Measurements from ENCODE around the gene BCAS3. TPM values are rescaled to one million over a fixed set of nuclear protein-coding genes. Genes with fewer than 3 reads are reported as not detected.

BCAS3 gene
- total RNA-seq, 1 experiment from 2014 or later = 26.3 TPM

GRCh38 chr17:61188081-61188480 is 510.4 kb downstream of the BCAS3 start (continued):
- TF ChIP-seq YY1 (IDR thresholded peaks at IDR 0.05; ENCODE audit: extremely low read depth, insufficient replicate concordance, low read depth, low read length) = no peak

DNA sequence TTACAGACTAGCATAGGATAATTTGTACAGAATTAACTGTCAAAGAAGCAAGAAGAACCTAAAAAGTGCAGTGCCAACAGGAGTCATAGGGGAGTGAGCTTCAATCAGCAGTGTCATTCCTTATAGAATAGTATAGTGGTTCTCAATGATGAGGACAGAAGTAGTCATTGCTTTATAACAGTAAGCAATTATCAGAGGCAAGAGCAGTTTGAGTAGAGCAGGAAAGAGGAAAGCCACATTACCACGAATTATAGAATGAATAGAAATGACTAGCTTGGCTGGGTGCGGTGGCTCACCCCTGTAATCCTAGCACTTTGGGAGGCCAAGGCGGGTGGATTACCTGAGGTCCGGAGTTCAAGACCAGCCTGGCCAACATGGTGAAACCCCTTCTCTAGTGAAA is 512.3 kb downstream of the BCAS3 start:
- H3K4me1 ChIP-seq (ENCODE audit: control insufficient read depth in 1 of 2, insufficient read depth in 2 of 2, low read length in 2 of 2) = no peaks in the 10 kb centered on the region
- CTCF ChIA-PET = no interaction called here
- no peak overlapping the region for H3K27ac ChIP-seq (ENCODE audit: low read depth, low read length)
- no TSS peak for BruUV-seq (replicated peaks)
- no peaks in the 10 kb centered on the region; the same call in 1 of the 2 replicates for H3K27me3 ChIP-seq (ENCODE audit: insufficient read depth, low read length)
- intact Hi-C loops (cut with micrococcal nuclease) = no loop called here
- POLR2A ChIA-PET = no interaction called here
- RAD21 ChIA-PET (ENCODE audit: low non-redundant PET in 1 of 2, low total read pairs in 2 of 2, uncharacterized antibody in 2 of 2, unreplicated experiment in 2 of 2) = no interaction called here
- TF ChIP-seq ELF1 (IDR thresholded peaks at IDR 0.05; ENCODE audit: borderline replicate concordance, low read depth) = no peak
- TF ChIP-seq RAD21 (IDR thresholded peaks at IDR 0.05; ENCODE audit: low read depth) = no peak
- TF ChIP-seq EZH2phosphoT487 (IDR thresholded peaks at IDR 0.05; ENCODE audit: borderline replicate concordance) = no peak
- no peak overlapping the region for H3K4me3 ChIP-seq (replicated peaks in 1 of 2; ENCODE audit: low read depth in 1 of 2, low read length in 2 of 2)
- no peaks in the 10 kb centered on the region for H3K36me3 ChIP-seq (ENCODE audit: control insufficient read depth in 1 of 2, insufficient read depth in 2 of 2, low read length in 2 of 2)
- H3K4me2 ChIP-seq (ENCODE audit: low read length) = no peak overlapping the region
- ATAC-seq = no peak
- DNase-seq (ENCODE audit: low read depth, low spot score) = no peak
- H2AFZ ChIP-seq (ENCODE audit: low read depth, low read length, poor library complexity, severe bottlenecking) = no peak overlapping the region
- H4K20me1 ChIP-seq (ENCODE audit: insufficient read depth) = no peaks in the 10 kb centered on the region
- H3K79me2 ChIP-seq (ENCODE audit: insufficient read depth, low read length) = no peaks in the 10 kb centered on the region
- no peaks in the 10 kb centered on the region for H3K9me2 ChIP-seq (ENCODE audit: insufficient read depth)
- 0 out of 4 replicates have a peak, but pooled peaks cover 0 to 6% of the 10 kb centered on the region in 2 experiments for H3K9me3 ChIP-seq (ENCODE audit: control insufficient read depth in 1 of 2, insufficient read depth in 1 of 2, low read depth in 1 of 2, low read length in 2 of 2)
- H3K9ac ChIP-seq (ENCODE audit: low read length) = no peak overlapping the region

GRCh38 chr17:61196302-61196704 is 518.7 kb downstream of the BCAS3 start:
- no peaks in the 10 kb centered on the region for H4K20me1 ChIP-seq (ENCODE audit: insufficient read depth)
- TF ChIP-seq CBX3 (IDR thresholded peaks at IDR 0.05; ENCODE audit: low read depth) (no peak), ELF1 (IDR thresholded peaks at IDR 0.05; ENCODE audit: borderline replicate concordance, low read depth) (no peak), FOSL1 (IDR thresholded peaks at IDR 0.05; ENCODE audit: low read depth) (no peak), ZNF274 (IDR thresholded peaks at IDR 0.05; ENCODE audit: low read depth, low read length) (no peak), REST (IDR thresholded peaks at IDR 0.05; ENCODE audit: low read depth) (no peak), CEBPB (IDR thresholded peaks at IDR 0.05; ENCODE audit: low read depth) (no peak), POLR2A (IDR thresholded peaks at IDR 0.05; ENCODE audit: borderline replicate concordance, extremely low read depth, insufficient read depth, insufficient read length) (no peak), EGR1 (IDR thresholded peaks at IDR 0.05; ENCODE audit: low read depth) (no peak), CTCF (IDR thresholded peaks at IDR 0.05 in 2 of 3, conservative IDR thresholded peaks at IDR 0.05 in 1 of 3; ENCODE audit: borderline replicate concordance in 1 of 3, insufficient read depth in 1 of 3, low read depth in 2 of 3, low read length in 2 of 3) (no peak), YY1 (IDR thresholded peaks at IDR 0.05; ENCODE audit: extremely low read depth, insufficient replicate concordance, low read depth, low read length) (no peak), ZFX (IDR thresholded peaks at IDR 0.05) (no peak)
- intact Hi-C loops (cut with micrococcal nuclease) = no loop called here
- no peak for ATAC-seq
- H3K27me3 ChIP-seq (ENCODE audit: insufficient read depth, low read length) = no peaks in the 10 kb centered on the region; the same call in 1 of the 2 replicates
- DNase-seq (ENCODE audit: low read depth, low spot score) = no peak
- CTCF ChIA-PET = no interaction called here
- RAD21 ChIA-PET (ENCODE audit: low non-redundant PET in 1 of 2, low total read pairs in 2 of 2, uncharacterized antibody in 2 of 2, unreplicated experiment in 2 of 2) = no interaction called here
- H3K4me3 ChIP-seq (replicated peaks in 1 of 2; ENCODE audit: low read depth in 1 of 2, low read length in 2 of 2) = no peak overlapping the region
- H3K4me1 ChIP-seq (ENCODE audit: control insufficient read depth in 1 of 2, insufficient read depth in 2 of 2, low read length in 2 of 2) = no peaks in the 10 kb centered on the region
- no peak overlapping the region for H2AFZ ChIP-seq (ENCODE audit: low read depth, low read length, poor library complexity, severe bottlenecking)
- POLR2A ChIA-PET = no interaction called here
- H3K79me2 ChIP-seq (ENCODE audit: insufficient read depth, low read length) = no peaks in the 10 kb centered on the region
- no peak overlapping the region for H3K9ac ChIP-seq (ENCODE audit: low read length)
- BruUV-seq (replicated peaks) = no TSS peak
- H3K36me3 ChIP-seq (ENCODE audit: control insufficient read depth in 1 of 2, insufficient read depth in 2 of 2, low read length in 2 of 2) = no peaks in the 10 kb centered on the region
- H3K9me3 ChIP-seq (ENCODE audit: control insufficient read depth in 1 of 2, insufficient read depth in 1 of 2, low read depth in 1 of 2, low read length in 2 of 2) = 0 out of 4 replicates have a peak, but pooled peaks cover 0 to 6% of the 10 kb centered on the region in 2 experiments
- no peak overlapping the region for H3K4me2 ChIP-seq (ENCODE audit: low read length)
- no peak overlapping the region for H3K27ac ChIP-seq (ENCODE audit: low read depth, low read length)
- H3K9me2 ChIP-seq (ENCODE audit: insufficient read depth) = no peaks in the 10 kb centered on the region

All from HCT116 (cell line).